Osteoblast (primary cell): ENCODE measurements around the gene PRIMPOL. TPM values are rescaled to one million over a fixed set of nuclear protein-coding genes. Genes with fewer than 3 reads are reported as not detected.
"Not testable (repeated sequence)": the region's sequence is repeated elsewhere in the genome, so short reads cannot be mapped to it uniquely, and the experiment has no call there.

Source experiments
- DNase-seq: peaks from one replicate; pipeline ENCODE4 v3.0.0; 2011; ENCODE audit warnings: low spot score, mixed read lengths; ENCODE audit not compliant: insufficient read length; ENCODE audit errors: missing footprints
- H2AFZ ChIP-seq: 2 replicates; pipeline ENCODE4 v1.6.0; 2011; ENCODE audit warnings: mild to moderate bottlenecking, low read length
- H3K27ac ChIP-seq: 2 replicates; pipeline ENCODE4 v1.5.1; 2011; ENCODE audit warnings: mild to moderate bottlenecking, low read depth, low read length, moderate library complexity
- H3K27me3 ChIP-seq: 2 replicates; pipeline ENCODE4 v1.6.0; 2012; ENCODE audit warnings: mild to moderate bottlenecking, control low read depth, inconsistent platforms, low read length, moderate library complexity; ENCODE audit not compliant: insufficient read depth
- H3K36me3 ChIP-seq: 2 replicates; pipeline ENCODE4 v1.5.1; 2011; ENCODE audit warnings: mild to moderate bottlenecking, low read length, control low read depth, moderate library complexity; ENCODE audit not compliant: insufficient read depth
- H3K4me1 ChIP-seq: 2 replicates; pipeline ENCODE4 v1.5.1; 2011; ENCODE audit warnings: mild to moderate bottlenecking, low read length, control low read depth, moderate library complexity; ENCODE audit not compliant: insufficient read depth
- H3K4me2 ChIP-seq: 2 replicates; pipeline ENCODE4 v1.6.0; 2011; ENCODE audit warnings: mild to moderate bottlenecking, low read length; ENCODE audit not compliant: insufficient read depth
- H3K4me3 ChIP-seq: fragments of 200-600 bp; sonication (generic); 3 replicates; pipeline ENCODE4 v1.5.1; 2012; ENCODE audit warnings: mild to moderate bottlenecking, low read length, inconsistent platforms; ENCODE audit not compliant: insufficient read depth
- H3K79me2 ChIP-seq: 2 replicates; pipeline ENCODE4 v1.6.0; 2012; ENCODE audit warnings: mild to moderate bottlenecking, low read length, control low read depth, inconsistent platforms; ENCODE audit not compliant: insufficient read depth
- H3K9me3 ChIP-seq: 2 replicates; pipeline ENCODE4 v1.5.1; 2011; ENCODE audit warnings: low read depth, low read length, control low read depth
- H4K20me1 ChIP-seq: 2 replicates; pipeline ENCODE4 v1.6.0; 2012; ENCODE audit warnings: mild to moderate bottlenecking, low read length, control low read depth; ENCODE audit not compliant: insufficient read depth
- total RNA-seq: library from RNA; depleted of rRNA; stranded (reverse); fragments of >200 nt; gene quantifications from 2 replicates; pipeline ENCODE4 v1.2.3, GENCODE V29; 2012
- TF ChIP-seq, protein P1 (sequence below): IDR thresholded peaks from 2 replicates; pipeline ENCODE4 v1.5.1; 2011; ENCODE audit warnings: mild to moderate bottlenecking, low read depth, low read length, moderate library complexity; ENCODE audit errors: extremely low read depth

The PRIMPOL gene
- total RNA-seq, 1 donor = 16.6 TPM

- Histone ChIP-seq H3K27me3 (no peaks in the 10 kb centered on the region), H3K9me3 (no peaks in the 10 kb centered on the region), H3K79me2 (no peaks in the 10 kb centered on the region), H4K20me1 (no peaks in the 10 kb centered on the region), H2AFZ (peak overlapping the region; percentile 33), H3K4me1 (peaks cover 13% of the 10 kb centered on the region), H3K4me2 (peak overlapping the region; percentile 31), H3K36me3 (peaks cover 19% of the 10 kb centered on the region), H3K4me3 (no peak overlapping the region), H3K27ac (peak overlapping the region; percentile 60)
- TF ChIP-seq, protein P1, sequence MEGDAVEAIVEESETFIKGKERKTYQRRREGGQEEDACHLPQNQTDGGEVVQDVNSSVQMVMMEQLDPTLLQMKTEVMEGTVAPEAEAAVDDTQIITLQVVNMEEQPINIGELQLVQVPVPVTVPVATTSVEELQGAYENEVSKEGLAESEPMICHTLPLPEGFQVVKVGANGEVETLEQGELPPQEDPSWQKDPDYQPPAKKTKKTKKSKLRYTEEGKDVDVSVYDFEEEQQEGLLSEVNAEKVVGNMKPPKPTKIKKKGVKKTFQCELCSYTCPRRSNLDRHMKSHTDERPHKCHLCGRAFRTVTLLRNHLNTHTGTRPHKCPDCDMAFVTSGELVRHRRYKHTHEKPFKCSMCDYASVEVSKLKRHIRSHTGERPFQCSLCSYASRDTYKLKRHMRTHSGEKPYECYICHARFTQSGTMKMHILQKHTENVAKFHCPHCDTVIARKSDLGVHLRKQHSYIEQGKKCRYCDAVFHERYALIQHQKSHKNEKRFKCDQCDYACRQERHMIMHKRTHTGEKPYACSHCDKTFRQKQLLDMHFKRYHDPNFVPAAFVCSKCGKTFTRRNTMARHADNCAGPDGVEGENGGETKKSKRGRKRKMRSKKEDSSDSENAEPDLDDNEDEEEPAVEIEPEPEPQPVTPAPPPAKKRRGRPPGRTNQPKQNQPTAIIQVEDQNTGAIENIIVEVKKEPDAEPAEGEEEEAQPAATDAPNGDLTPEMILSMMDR = no peak
- DNase-seq = no peak
Observed at GRCh38 chr4:184655889-184656869, 6.6 kb downstream of the PRIMPOL start.

GRCh38 chr4:184657144-184657543, 7.6 kb downstream of the PRIMPOL start:
- Histone ChIP-seq H3K9me3 (no peaks in the 10 kb centered on the region), H3K4me1 (peaks cover 13% of the 10 kb centered on the region), H4K20me1 (no peaks in the 10 kb centered on the region), H3K4me3 (no peak overlapping the region), H2AFZ (no peak overlapping the region), H3K27me3 (no peaks in the 10 kb centered on the region), H3K79me2 (no peaks in the 10 kb centered on the region), H3K4me2 (no peak overlapping the region), H3K36me3 (peaks cover 23% of the 10 kb centered on the region), H3K27ac (no peak overlapping the region)
- DNase-seq = no peak
- TF ChIP-seq, protein P1 = no peak

DNA sequence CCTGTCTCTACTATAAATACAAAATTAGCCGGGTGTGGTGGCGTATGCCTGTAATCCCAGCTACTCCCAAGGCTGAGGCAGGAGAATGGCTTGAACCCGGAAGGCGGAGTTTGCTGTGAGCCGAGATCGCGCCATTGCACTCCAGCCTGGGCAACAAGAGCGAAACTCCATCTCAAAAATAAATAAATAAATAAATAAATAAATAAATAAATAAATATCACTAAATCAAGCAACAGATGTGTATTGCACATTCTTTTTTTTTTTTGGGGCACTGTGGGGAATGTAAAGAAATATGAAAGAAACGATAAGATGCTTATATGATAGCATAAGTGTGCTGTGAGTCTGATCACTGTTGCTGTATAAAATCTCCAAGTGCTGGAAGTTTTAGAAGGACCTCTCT, 8.3 kb downstream of the PRIMPOL start:
- not testable (repeated sequence) for H3K27me3 ChIP-seq, H3K4me2 ChIP-seq, H3K9me3 ChIP-seq, H3K4me3 ChIP-seq, H4K20me1 ChIP-seq, H2AFZ ChIP-seq, DNase-seq, H3K27ac ChIP-seq, H3K79me2 ChIP-seq
- H3K4me1 ChIP-seq = peaks cover 13% of the 10 kb centered on the region
- H3K36me3 ChIP-seq = peaks cover 23% of the 10 kb centered on the region

GRCh38 chr4:184660978-184661377, 11.4 kb downstream of the PRIMPOL start:
- Histone ChIP-seq H3K27ac (no peak overlapping the region), H3K27me3 (no peaks in the 10 kb centered on the region), H3K9me3 (no peaks in the 10 kb centered on the region), H3K4me1 (peaks cover 5% of the 10 kb centered on the region), H3K79me2 (no peaks in the 10 kb centered on the region), H3K4me2 (no peak overlapping the region), H4K20me1 (no peaks in the 10 kb centered on the region), H3K4me3 (no peak overlapping the region), H2AFZ (no peak overlapping the region), H3K36me3 (peaks cover 23% of the 10 kb centered on the region)
- no peak for DNase-seq
- TF ChIP-seq, protein P1 = no peak
